Measurements from ENCODE around the gene FAM20B.

The FAM20B gene

GRCh38 chr1:178993559-178993958 is 32.1 kb upstream of the FAM20B start:
- Histone ChIP-seq H3K36me3 (ENCODE audit: insufficient read depth, low read length) (no peaks in the 10 kb centered on the region), H3K4me3 (ENCODE audit: low read depth, low read length, poor library complexity, severe bottlenecking) (no peak overlapping the region), H3K79me2 (ENCODE audit: insufficient read depth, low read length) (no peaks in the 10 kb centered on the region), H3K27me3 (ENCODE audit: insufficient read depth, low read length) (no peaks in the 10 kb centered on the region), H3K9me3 (ENCODE audit: low read length) (peaks cover 3% of the 10 kb centered on the region; the same call in 1 of the 2 replicates), H2AFZ (ENCODE audit: low read length) (no peak overlapping the region), H3K27ac (ENCODE audit: low read depth, low read length, poor library complexity, severe bottlenecking) (no peak overlapping the region), H4K20me1 (ENCODE audit: insufficient read depth, low read length) (no peaks in the 10 kb centered on the region), H3K9ac (ENCODE audit: low read length) (no peak overlapping the region), H3K9me2 (ENCODE audit: low read depth, low read length) (no peaks in the 10 kb centered on the region), H3F3A (ENCODE audit: insufficient read depth, low read length) (no peaks in the 10 kb centered on the region), H3K4me1 (ENCODE audit: insufficient read depth, low read length, severe bottlenecking) (no peaks in the 10 kb centered on the region), H3K4me2 (ENCODE audit: low read length) (no peak overlapping the region)
- TF ChIP-seq, protein P1, sequence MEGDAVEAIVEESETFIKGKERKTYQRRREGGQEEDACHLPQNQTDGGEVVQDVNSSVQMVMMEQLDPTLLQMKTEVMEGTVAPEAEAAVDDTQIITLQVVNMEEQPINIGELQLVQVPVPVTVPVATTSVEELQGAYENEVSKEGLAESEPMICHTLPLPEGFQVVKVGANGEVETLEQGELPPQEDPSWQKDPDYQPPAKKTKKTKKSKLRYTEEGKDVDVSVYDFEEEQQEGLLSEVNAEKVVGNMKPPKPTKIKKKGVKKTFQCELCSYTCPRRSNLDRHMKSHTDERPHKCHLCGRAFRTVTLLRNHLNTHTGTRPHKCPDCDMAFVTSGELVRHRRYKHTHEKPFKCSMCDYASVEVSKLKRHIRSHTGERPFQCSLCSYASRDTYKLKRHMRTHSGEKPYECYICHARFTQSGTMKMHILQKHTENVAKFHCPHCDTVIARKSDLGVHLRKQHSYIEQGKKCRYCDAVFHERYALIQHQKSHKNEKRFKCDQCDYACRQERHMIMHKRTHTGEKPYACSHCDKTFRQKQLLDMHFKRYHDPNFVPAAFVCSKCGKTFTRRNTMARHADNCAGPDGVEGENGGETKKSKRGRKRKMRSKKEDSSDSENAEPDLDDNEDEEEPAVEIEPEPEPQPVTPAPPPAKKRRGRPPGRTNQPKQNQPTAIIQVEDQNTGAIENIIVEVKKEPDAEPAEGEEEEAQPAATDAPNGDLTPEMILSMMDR (IDR thresholded peaks at IDR 0.05; ENCODE audit: low read length), result no peak

GRCh38 chr1:178997428-178997827 is 28.3 kb upstream of the FAM20B start:
- TF ChIP-seq, protein P1 (IDR thresholded peaks at IDR 0.05; ENCODE audit: low read length), result no peak
- no peak for TF ChIP-seq EZH2 (IDR thresholded peaks at IDR 0.05; ENCODE audit: borderline replicate concordance, low read length)
- no peaks in the 10 kb centered on the region for H3K27me3 ChIP-seq (ENCODE audit: insufficient read depth, low read length)
- H3K9ac ChIP-seq (ENCODE audit: low read length), result no peak overlapping the region
- H3K36me3 ChIP-seq (ENCODE audit: insufficient read depth, low read length), result no peaks in the 10 kb centered on the region
- no peak overlapping the region for H2AFZ ChIP-seq (ENCODE audit: low read length)
- no peak overlapping the region for H3K4me3 ChIP-seq (ENCODE audit: low read depth, low read length, poor library complexity, severe bottlenecking)
- H3K27ac ChIP-seq (ENCODE audit: low read depth, low read length, poor library complexity, severe bottlenecking), result no peak overlapping the region
- no peaks in the 10 kb centered on the region for H4K20me1 ChIP-seq (ENCODE audit: insufficient read depth, low read length)
- H3K79me2 ChIP-seq (ENCODE audit: insufficient read depth, low read length), result no peaks in the 10 kb centered on the region
- H3K9me2 ChIP-seq (ENCODE audit: low read depth, low read length), result no peaks in the 10 kb centered on the region
- peaks cover 5% of the 10 kb centered on the region for H3K4me1 ChIP-seq (ENCODE audit: insufficient read depth, low read length, severe bottlenecking)
- H3K4me2 ChIP-seq (ENCODE audit: low read length), result no peak overlapping the region
- no peaks in the 10 kb centered on the region for H3F3A ChIP-seq (ENCODE audit: insufficient read depth, low read length)
- H3K9me3 ChIP-seq (ENCODE audit: low read length), result peaks cover 3% of the 10 kb centered on the region; the same call in 1 of the 2 replicates

DNA sequence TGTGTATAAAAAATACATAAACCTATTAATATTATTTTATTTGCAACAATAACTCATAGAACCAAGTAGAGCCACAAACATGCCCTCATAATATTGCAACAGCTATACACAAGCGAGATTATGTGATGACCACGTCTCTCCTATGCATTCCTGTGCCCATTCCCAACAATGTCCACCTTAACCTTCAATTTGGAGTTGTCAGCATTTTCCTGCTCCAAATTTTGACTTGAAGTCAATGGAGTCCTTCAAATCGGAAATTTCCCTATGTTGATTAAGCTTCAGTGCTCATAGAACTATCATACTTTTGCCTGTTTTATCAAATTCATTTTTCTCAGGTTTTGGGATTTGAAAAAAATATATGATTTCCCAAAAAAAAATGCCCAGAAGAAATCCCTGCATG is 27.4 kb upstream of the FAM20B start:
- TF ChIP-seq, protein P1 (IDR thresholded peaks at IDR 0.05; ENCODE audit: low read length), result no peak
- no peak for TF ChIP-seq EZH2 (IDR thresholded peaks at IDR 0.05; ENCODE audit: borderline replicate concordance, low read length)
- Histone ChIP-seq H3K9ac (ENCODE audit: low read length) (no peak overlapping the region), H3F3A (ENCODE audit: insufficient read depth, low read length) (no peaks in the 10 kb centered on the region), H3K27ac (ENCODE audit: low read depth, low read length, poor library complexity, severe bottlenecking) (no peak overlapping the region), H2AFZ (ENCODE audit: low read length) (no peak overlapping the region), H3K9me3 (ENCODE audit: low read length) (peaks cover 3% of the 10 kb centered on the region; the same call in 1 of the 2 replicates), H3K4me1 (ENCODE audit: insufficient read depth, low read length, severe bottlenecking) (peaks cover 14% of the 10 kb centered on the region), H3K9me2 (ENCODE audit: low read depth, low read length) (no peaks in the 10 kb centered on the region), H3K36me3 (ENCODE audit: insufficient read depth, low read length) (no peaks in the 10 kb centered on the region), H3K4me2 (ENCODE audit: low read length) (no peak overlapping the region), H3K79me2 (ENCODE audit: insufficient read depth, low read length) (no peaks in the 10 kb centered on the region), H3K27me3 (ENCODE audit: insufficient read depth, low read length) (no peaks in the 10 kb centered on the region), H3K4me3 (ENCODE audit: low read depth, low read length, poor library complexity, severe bottlenecking) (no peak overlapping the region), H4K20me1 (ENCODE audit: insufficient read depth, low read length) (no peaks in the 10 kb centered on the region)

All from OCI-LY1 (cell line).